Measurements from ENCODE around the gene ADAMTSL3.

The ADAMTSL3 gene

DNA sequence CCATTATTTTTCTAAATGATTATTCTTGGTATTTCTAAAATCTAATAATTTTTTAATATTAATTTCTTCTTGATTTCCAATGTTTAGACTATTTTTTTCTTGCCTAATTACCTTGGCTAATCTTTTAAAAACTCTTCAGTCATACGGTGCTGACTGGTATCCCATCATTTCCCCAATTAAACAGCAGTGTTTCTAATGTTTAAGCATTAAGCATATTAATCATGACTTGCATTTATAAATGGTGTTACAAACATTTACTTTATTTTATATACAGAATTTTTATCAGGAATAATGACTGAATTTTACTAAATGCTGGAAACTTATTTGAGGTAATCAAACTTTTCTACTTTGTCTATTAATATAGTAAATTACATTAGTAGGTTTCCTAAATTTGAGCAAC is 199.3 kb downstream of the ADAMTSL3 start:
- Histone ChIP-seq H2AFZ (ENCODE audit: low read depth, low read length, severe bottlenecking) (no peak overlapping the region), H3K4me2 (ENCODE audit: low read depth, low read length, poor library complexity, severe bottlenecking) (no peak overlapping the region), H4K20me1 (ENCODE audit: low read depth, low read length) (no peaks in the 10 kb centered on the region), H3K9ac (ENCODE audit: low read length) (no peak overlapping the region), H3K9me2 (replicated peaks; ENCODE audit: insufficient read depth, low read length) (no peaks in the 10 kb centered on the region), H3F3A (ENCODE audit: insufficient read depth) (no peaks in the 10 kb centered on the region), H3K27me3 (ENCODE audit: low read length) (no peaks in the 10 kb centered on the region), H3K27ac (ENCODE audit: low read depth, low read length) (no peak overlapping the region), H3K36me3 (ENCODE audit: low read length) (no peaks in the 10 kb centered on the region), H3K4me3 (ENCODE audit: insufficient read depth, low read length, poor library complexity, severe bottlenecking) (no peak overlapping the region), H3K79me2 (ENCODE audit: insufficient read depth, low read length) (no peaks in the 10 kb centered on the region), H3K9me3 (ENCODE audit: insufficient read depth, low read length) (no peaks in the 10 kb centered on the region)
- TF ChIP-seq, protein P1, sequence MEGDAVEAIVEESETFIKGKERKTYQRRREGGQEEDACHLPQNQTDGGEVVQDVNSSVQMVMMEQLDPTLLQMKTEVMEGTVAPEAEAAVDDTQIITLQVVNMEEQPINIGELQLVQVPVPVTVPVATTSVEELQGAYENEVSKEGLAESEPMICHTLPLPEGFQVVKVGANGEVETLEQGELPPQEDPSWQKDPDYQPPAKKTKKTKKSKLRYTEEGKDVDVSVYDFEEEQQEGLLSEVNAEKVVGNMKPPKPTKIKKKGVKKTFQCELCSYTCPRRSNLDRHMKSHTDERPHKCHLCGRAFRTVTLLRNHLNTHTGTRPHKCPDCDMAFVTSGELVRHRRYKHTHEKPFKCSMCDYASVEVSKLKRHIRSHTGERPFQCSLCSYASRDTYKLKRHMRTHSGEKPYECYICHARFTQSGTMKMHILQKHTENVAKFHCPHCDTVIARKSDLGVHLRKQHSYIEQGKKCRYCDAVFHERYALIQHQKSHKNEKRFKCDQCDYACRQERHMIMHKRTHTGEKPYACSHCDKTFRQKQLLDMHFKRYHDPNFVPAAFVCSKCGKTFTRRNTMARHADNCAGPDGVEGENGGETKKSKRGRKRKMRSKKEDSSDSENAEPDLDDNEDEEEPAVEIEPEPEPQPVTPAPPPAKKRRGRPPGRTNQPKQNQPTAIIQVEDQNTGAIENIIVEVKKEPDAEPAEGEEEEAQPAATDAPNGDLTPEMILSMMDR (IDR thresholded peaks at IDR 0.05; ENCODE audit: insufficient read depth, low read length, poor library complexity, severe bottlenecking), result no peak
- no peak for TF ChIP-seq EZH2phosphoT487 (conservative IDR thresholded peaks at IDR 0.05; ENCODE audit: low read length)

DNA sequence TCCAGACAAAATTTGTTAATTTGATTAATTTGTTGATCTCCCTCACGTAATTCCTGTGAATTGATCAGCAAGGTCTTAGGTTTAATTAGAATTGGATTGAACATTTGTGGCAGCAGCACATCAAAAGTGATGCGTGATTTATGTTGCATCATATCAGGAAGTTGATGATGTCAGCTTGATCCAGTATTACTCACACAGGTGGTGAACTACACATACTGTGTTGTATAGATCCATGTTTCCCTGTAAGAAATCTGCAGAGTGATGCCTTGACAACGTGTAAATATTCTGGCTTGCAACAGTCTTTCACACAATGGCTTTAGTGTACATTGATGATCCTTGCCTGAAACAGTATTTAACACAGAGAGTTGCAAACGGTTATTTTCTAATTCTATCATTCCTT is 200.4 kb downstream of the ADAMTSL3 start:
- Histone ChIP-seq H3K9me2 (replicated peaks; ENCODE audit: insufficient read depth, low read length) (no peaks in the 10 kb centered on the region), H3K9me3 (ENCODE audit: insufficient read depth, low read length) (no peaks in the 10 kb centered on the region), H3K9ac (ENCODE audit: low read length) (no peak overlapping the region), H3K27me3 (ENCODE audit: low read length) (no peaks in the 10 kb centered on the region), H3K79me2 (ENCODE audit: insufficient read depth, low read length) (no peaks in the 10 kb centered on the region), H3K36me3 (ENCODE audit: low read length) (no peaks in the 10 kb centered on the region), H2AFZ (ENCODE audit: low read depth, low read length, severe bottlenecking) (no peak overlapping the region), H4K20me1 (ENCODE audit: low read depth, low read length) (no peaks in the 10 kb centered on the region), H3K4me3 (ENCODE audit: insufficient read depth, low read length, poor library complexity, severe bottlenecking) (no peak overlapping the region), H3F3A (ENCODE audit: insufficient read depth) (no peaks in the 10 kb centered on the region), H3K27ac (ENCODE audit: low read depth, low read length) (no peak overlapping the region), H3K4me2 (ENCODE audit: low read depth, low read length, poor library complexity, severe bottlenecking) (no peak overlapping the region)
- TF ChIP-seq, protein P1 (IDR thresholded peaks at IDR 0.05; ENCODE audit: insufficient read depth, low read length, poor library complexity, severe bottlenecking), result no peak
- TF ChIP-seq EZH2phosphoT487 (conservative IDR thresholded peaks at IDR 0.05; ENCODE audit: low read length), result no peak

DNA sequence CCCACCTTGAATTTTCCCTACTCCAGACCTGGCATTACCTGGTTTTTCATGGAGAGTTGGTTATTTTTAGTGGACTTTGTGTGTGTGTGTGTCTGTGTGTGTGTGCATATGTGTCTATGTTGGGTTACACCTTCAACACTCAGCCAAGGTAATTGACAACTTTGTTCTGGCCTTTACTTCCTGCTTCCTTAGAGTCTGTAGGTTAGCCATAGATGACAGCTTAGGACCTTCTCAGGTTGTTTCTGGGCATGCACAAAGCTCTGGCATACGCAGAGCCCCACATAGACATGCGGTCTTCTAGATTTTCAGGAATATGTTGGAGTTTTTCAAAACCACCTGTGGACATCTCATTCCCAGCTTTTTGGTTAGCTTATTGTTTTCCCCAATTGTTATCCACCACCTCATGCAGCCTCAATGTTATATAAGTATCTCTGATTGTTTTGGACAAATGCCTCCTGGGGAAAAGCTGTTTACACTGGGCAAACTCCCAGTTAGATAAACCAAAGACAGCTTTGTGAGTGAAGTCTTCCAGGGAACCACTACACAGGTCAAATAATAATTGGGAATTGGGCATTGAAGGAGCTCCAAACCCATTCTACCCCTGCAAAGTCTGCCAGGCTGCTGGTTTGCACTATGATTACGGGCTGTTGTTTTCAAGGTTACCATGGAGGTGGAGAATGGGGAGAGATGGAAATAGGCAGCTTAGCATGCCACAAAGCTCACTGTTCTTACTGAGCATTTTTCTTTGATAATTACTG is 201.2 kb downstream of the ADAMTSL3 start:
- no peak overlapping the region for H3K4me2 ChIP-seq (ENCODE audit: low read depth, low read length, poor library complexity, severe bottlenecking)
- no peaks in the 10 kb centered on the region for H3K36me3 ChIP-seq (ENCODE audit: low read length)
- H3K27me3 ChIP-seq (ENCODE audit: low read length), result no peaks in the 10 kb centered on the region
- no peaks in the 10 kb centered on the region for H3K9me3 ChIP-seq (ENCODE audit: insufficient read depth, low read length)
- H3K9ac ChIP-seq (ENCODE audit: low read length), result no peak overlapping the region
- H3K27ac ChIP-seq (ENCODE audit: low read depth, low read length), result no peak overlapping the region
- H3K9me2 ChIP-seq (replicated peaks; ENCODE audit: insufficient read depth, low read length), result no peaks in the 10 kb centered on the region
- no peaks in the 10 kb centered on the region for H3F3A ChIP-seq (ENCODE audit: insufficient read depth)
- H3K4me3 ChIP-seq (ENCODE audit: insufficient read depth, low read length, poor library complexity, severe bottlenecking), result no peak overlapping the region
- no peaks in the 10 kb centered on the region for H3K79me2 ChIP-seq (ENCODE audit: insufficient read depth, low read length)
- H2AFZ ChIP-seq (ENCODE audit: low read depth, low read length, severe bottlenecking), result no peak overlapping the region
- no peaks in the 10 kb centered on the region for H4K20me1 ChIP-seq (ENCODE audit: low read depth, low read length)
- TF ChIP-seq, protein P1 (IDR thresholded peaks at IDR 0.05; ENCODE audit: insufficient read depth, low read length, poor library complexity, severe bottlenecking), result no peak

Measured in SU-DHL-6 (cell line).